Epithelial cell of proximal tubule (primary cell): Measurements from ENCODE around the gene FTSJ3. TPM values are rescaled to one million over a fixed set of nuclear protein-coding genes. Genes with fewer than 3 reads are reported as not detected.

Experiments used
- DNase-seq: peaks from one replicate; pipeline ENCODE4 v3.0.0-alpha.2; 2011; ENCODE audit warnings: low read depth
- H3K4me3 ChIP-seq: 2 replicates; pipeline ENCODE4 v1.5.1; 2011; ENCODE audit warnings: low read depth, mild to moderate bottlenecking, low read length
- total RNA-seq: library from RNA; depleted of rRNA; stranded (reverse); fragments of >200 nt; gene quantifications from 2 replicates; pipeline ENCODE4 v1.2.3, GENCODE V29; 2015
- TF ChIP-seq, protein P1 (sequence below): conservative IDR thresholded peaks from 2 replicates; pipeline ENCODE4 v1.5.1; 2012; ENCODE audit warnings: low read depth, mild to moderate bottlenecking, low read length

Gene FTSJ3
- total RNA-seq, 1 donor from 2014 or later, result 71.7 TPM

DNA sequence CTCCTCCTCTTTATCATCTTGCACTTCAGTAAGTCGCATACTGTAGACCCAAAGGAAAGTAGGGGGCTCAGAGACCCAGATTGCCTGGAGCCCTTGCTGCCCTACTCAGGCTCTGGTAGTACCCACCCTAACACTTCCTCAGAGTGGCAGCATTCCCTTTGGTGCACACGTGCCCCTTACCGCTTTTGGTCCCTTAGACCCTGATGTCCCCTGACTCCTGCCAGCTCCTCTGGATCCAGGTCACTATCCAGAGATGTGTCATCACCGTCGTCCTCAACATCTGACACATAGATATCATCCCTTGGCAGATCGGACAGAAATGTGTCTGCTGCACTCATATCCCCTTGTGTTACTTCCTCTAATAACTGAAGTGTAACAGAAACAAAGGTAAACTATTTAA lies 5.7 kb downstream of the FTSJ3 start:
- DNase-seq, result no peak
- TF ChIP-seq, protein P1, sequence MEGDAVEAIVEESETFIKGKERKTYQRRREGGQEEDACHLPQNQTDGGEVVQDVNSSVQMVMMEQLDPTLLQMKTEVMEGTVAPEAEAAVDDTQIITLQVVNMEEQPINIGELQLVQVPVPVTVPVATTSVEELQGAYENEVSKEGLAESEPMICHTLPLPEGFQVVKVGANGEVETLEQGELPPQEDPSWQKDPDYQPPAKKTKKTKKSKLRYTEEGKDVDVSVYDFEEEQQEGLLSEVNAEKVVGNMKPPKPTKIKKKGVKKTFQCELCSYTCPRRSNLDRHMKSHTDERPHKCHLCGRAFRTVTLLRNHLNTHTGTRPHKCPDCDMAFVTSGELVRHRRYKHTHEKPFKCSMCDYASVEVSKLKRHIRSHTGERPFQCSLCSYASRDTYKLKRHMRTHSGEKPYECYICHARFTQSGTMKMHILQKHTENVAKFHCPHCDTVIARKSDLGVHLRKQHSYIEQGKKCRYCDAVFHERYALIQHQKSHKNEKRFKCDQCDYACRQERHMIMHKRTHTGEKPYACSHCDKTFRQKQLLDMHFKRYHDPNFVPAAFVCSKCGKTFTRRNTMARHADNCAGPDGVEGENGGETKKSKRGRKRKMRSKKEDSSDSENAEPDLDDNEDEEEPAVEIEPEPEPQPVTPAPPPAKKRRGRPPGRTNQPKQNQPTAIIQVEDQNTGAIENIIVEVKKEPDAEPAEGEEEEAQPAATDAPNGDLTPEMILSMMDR, result no peak
- no peak overlapping the region for H3K4me3 ChIP-seq

DNA sequence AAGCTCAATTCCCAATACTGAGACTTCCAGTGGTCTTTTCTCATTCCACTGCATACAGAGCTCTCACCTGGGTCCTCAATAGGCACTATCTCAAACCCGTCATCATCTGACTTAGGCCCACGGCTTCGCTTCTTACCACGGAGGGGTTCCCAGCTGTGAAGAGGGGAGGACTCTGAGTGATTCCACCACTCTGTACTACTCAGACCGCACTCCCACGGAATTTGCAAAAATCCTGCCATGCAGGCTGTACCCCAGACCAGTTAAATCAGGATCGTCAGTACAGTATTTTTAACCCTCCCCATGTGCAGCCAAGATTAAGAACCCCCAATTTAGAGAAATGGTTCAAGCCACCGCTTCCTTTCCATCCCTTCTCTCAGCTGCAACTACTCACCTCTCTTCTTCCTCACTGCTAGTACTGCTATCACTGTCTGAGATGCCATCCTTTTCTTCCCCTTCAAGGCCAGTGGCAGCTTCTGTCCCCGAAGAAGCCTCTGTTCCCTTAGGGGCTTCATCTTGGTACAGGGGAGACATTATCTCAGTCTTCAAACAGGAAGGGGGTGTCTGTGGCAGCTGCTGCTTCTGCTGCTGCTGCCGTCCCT lies 6.4 kb downstream of the FTSJ3 start:
- TF ChIP-seq, protein P1, result no peak
- no peak overlapping the region for H3K4me3 ChIP-seq
- no peak for DNase-seq

GRCh38 chr17:63819585-63820537 lies 7.6 kb downstream of the FTSJ3 start:
- no peak for DNase-seq
- no peak overlapping the region for H3K4me3 ChIP-seq
- TF ChIP-seq, protein P1, result no peak

- no peak overlapping the region for H3K4me3 ChIP-seq
- no peak for DNase-seq
- TF ChIP-seq, protein P1, result no peak
Measured at GRCh38 chr17:63819131-63819530, 8.3 kb downstream of the FTSJ3 start.

DNA sequence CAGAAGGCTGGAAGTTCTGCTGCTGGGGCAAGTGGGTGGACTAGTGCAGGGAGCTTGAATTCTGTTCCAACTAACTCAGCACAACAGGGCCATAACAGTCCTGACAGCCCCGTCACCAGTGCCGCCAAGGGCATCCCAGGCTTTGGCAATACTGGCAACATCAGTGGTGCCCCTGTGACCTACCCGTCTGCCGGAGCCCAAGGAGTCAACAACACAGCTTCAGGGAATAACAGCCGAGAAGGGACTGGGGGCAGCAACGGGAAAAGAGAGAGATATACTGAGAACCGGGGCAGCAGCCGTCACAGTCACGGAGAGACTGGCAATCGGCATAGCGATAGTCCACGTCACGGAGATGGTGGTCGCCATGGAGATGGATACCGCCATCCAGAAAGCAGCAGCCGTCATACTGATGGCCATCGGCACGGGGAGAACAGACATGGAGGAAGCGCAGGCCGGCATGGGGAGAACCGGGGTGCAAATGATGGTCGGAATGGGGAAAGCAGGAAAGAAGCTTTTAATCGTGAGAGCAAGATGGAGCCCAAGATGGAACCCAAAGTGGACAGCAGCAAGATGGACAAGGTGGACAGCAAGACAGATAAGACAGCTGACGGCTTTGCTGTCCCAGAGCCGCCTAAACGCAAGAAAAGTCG lies 9.6 kb downstream of the FTSJ3 start:
- TF ChIP-seq, protein P1, result no peak
- no peak for DNase-seq
- no peak overlapping the region for H3K4me3 ChIP-seq

DNA sequence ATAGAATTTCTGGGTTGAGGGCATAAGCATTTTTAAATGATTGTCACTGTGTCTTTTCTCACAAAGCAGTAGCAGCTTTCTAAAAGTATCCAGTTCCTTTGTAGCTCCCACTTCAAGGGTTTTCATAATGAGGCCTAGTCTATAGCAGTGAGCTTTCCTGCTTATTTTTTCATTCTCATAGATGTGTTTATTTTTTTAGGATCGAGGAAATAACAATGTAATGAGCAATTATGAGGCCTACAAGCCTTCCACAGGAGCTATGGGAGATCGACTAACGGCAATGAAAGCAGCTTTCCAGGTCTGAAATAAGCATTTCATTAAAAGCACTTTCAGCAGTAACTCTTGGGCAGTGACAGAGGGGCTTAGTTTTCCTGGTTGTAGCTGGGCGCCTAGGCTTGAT lies 10.8 kb downstream of the FTSJ3 start:
- DNase-seq, result no peak
- no peak overlapping the region for H3K4me3 ChIP-seq
- TF ChIP-seq, protein P1, result no peak
